Heart right ventricle (tissue), 16 donors: Measurements from ENCODE around the gene PIWIL4. TPM values are rescaled to one million over a fixed set of nuclear protein-coding genes. Genes with fewer than 3 reads are reported as not detected.

Experiments used
- ATAC-seq, 8 donors: fragments of 200-7000 bp; cut with Tn5 transposase; one replicate each; pipeline ENCODE4 v1.9.1; 2020; ENCODE audit warnings: mild to moderate bottlenecking in 8 of 8, moderate library complexity in 8 of 8, moderate number of reproducible peaks in 1 of 8
- DNase-seq, 2 donors: peaks; one replicate each; pipeline ENCODE4 v3.0.0-alpha.2; 2020
- H3K27ac ChIP-seq, 10 donors: fragments of 200-600 bp; sonication (generic) in 2 of 10; one replicate each; pipeline versions ENCODE4 v1.5.0 to v1.8.0; 2020 to 2022; ENCODE audit warnings: mild to moderate bottlenecking in 3 of 10
- H3K27me3 ChIP-seq, 7 donors: fragments of 200-600 bp; one replicate each; pipeline ENCODE4 v1.8.0; 2021 to 2022; ENCODE audit warnings: mild to moderate bottlenecking in 2 of 7
- H3K36me3 ChIP-seq, 9 donors: fragments of 200-600 bp; sonication (generic) in 1 of 9; one replicate each; pipeline versions ENCODE4 v1.5.0 to v1.8.0; 2020 to 2022; ENCODE audit warnings: mild to moderate bottlenecking in 2 of 9
- H3K4me1 ChIP-seq, 9 donors: fragments of 200-600 bp; sonication (generic) in 1 of 9; one replicate each; pipeline versions ENCODE4 v1.5.0 to v1.8.0; 2020 to 2022; ENCODE audit warnings: mild to moderate bottlenecking in 4 of 9
- H3K4me3 ChIP-seq, 10 donors: fragments of 200-600 bp; sonication (generic) in 2 of 10; one replicate each; pipeline versions ENCODE4 v1.5.0 to v1.8.0; 2020 to 2022; ENCODE audit warnings: mild to moderate bottlenecking in 7 of 10, moderate library complexity in 2 of 10
- H3K9me3 ChIP-seq, 11 donors: fragments of 200-600 bp in 10 of 11; sonication (generic) in 2 of 11; one replicate each; pipeline versions ENCODE4 v1.5.0 to v1.8.0; 2013 to 2022; ENCODE audit warnings: mild to moderate bottlenecking in 2 of 11, control low read depth in 1 of 11, moderate library complexity in 1 of 11
- CTCF ChIP-seq, 9 donors: fragments of 200-600 bp; sonication (generic) in 2 of 9; IDR thresholded peaks; one replicate each; pipeline versions ENCODE4 v1.5.0 to v1.8.0; 2021 to 2022; ENCODE audit warnings: antibody characterized with exemption in 9 of 9, mild to moderate bottlenecking in 5 of 9, moderate library complexity in 1 of 9
- WGBS, 2 donors: extraction: QIAGEN DNeasy Blood & Tissue Kit; methylation state at CpG; one replicate each; pipeline ENCODE4 v1.1.7; 2013; ENCODE audit warnings: inconsistent platforms in 1 of 2; 5-methylcytosine and 5-hydroxymethylcytosine counted together
- intact Hi-C, 10 donors: fragments of 100-400 bp; cut with DNase I; formaldehyde crosslinking; loops; one replicate each; pipeline versions ENCODE4 v1.11.1 to v1.14.2; 2022
- polyA plus RNA-seq, 2 donors: library from polyadenylated mRNA; stranded (reverse); fragments of 200-250 nt; gene quantifications; one replicate each; pipeline ENCODE4 v1.2.3, GENCODE V29; 2013
- total RNA-seq, 10 donors: library from RNA; stranded (reverse); fragmentation: NEBNext Ultra II Directional in 3 of 10; extraction: Animal tissue kit (Norgen Biotek cat#: 25700) in 3 of 10; gene quantifications; one replicate each; pipeline versions ENCODE4 v1.2.1 to v1.2.4, GENCODE V29; 2021 to 2023
- donor health status: Arrhythmogenic right ventricular cardiomyopathy.
- donor health status: ischemic (EF 13 %, LVEDD 7.1; RV severe dilation, severe dysfunction).
- donor health status: healthy with polysubstance abuse.
- donor health status: DM: no; HTN: yes; CAD: no.
- donor health status: DM: no; HTN: no; CAD: no.
- donor health status: ischemic (EF 25% LVEDD 6.9; RV normal size, moderate dysfunction).
- donor health status: ischemic (EF 25% LVEDD 5.7; RV mildly dilated, moderate dysfunction).
- donor health status: healthy.
- donor health status: DM: yes; HTN: yes; CAD: no.
- donor health status: Ischemic cardiomyopathy.
- donor health status: ischemic (EF 35%, LVEDD 5.7; RV mildly dilated, moderate dysfunction).
- donor health status: nonischemic (EF 11% LVEDD 7.7; RV severe dilation, severe dysfunction).
- donor health status: DM: yes; HTN: yes; CAD: no.
- donor health status: PGD.
- donor health status: ischemic (EF 29% LVEDD 5.4; RV normal size, mild dysfunction).
- donor health status: nonischemic (EF 23%, LVEDD 6.1; RV moderate dilation, normal function).

Gene PIWIL4
- total and polyA plus RNA-seq, 12 donors: 0.37 to 2.6 (median 1.3) TPM

- intact Hi-C loops: no loop called here
- Histone ChIP-seq H3K27me3 (no peaks in the 10 kb centered on the region), H3K9me3 (no peaks in the 10 kb centered on the region), H3K4me3 (peak overlapping the region in 9 of 10 donors; percentile 51 to 85 (median 69)), H3K4me1 (peaks cover 2 to 70% (median 30%) of the 10 kb centered on the region in 9 donors), H3K27ac (peak overlapping the region in 4 of 10 donors; percentile 93 to 99 (median 97)), H3K36me3 (peaks cover 0 to 10% (median 0%) of the 10 kb centered on the region in 9 donors)
- WGBS, 2 donors: 68 to 69% methylated on average over 54 of the region's 54 CpGs
- peak; percentile 11 to 20 for DNase-seq
- TF ChIP-seq CTCF (IDR thresholded peaks at IDR 0.05): no peak
- ATAC-seq: no peak
Observed at GRCh38 chr11:94545264-94546161, 21.7 kb upstream of the PIWIL4 start.

- Histone ChIP-seq H3K27ac (peak overlapping the region in 1 of 10 donors; percentile 99), H3K4me3 (peak overlapping the region in 7 of 10 donors; percentile 51 to 85 (median 74)), H3K4me1 (peaks cover 2 to 76% (median 30%) of the 10 kb centered on the region in 9 donors), H3K36me3 (peaks cover 0 to 10% (median 0%) of the 10 kb centered on the region in 9 donors), H3K27me3 (no peaks in the 10 kb centered on the region), H3K9me3 (no peaks in the 10 kb centered on the region)
- intact Hi-C loops: no loop called here
- DNase-seq (no peak), ATAC-seq (no peak)
- 84 to 93% methylated on average over 2 of the region's 2 CpGs for WGBS, 2 donors
- no peak for TF ChIP-seq CTCF (IDR thresholded peaks at IDR 0.05)
Observed at GRCh38 chr11:94546162-94546470, 21.1 kb upstream of the PIWIL4 start.

- no peak for DNase-seq
- Histone ChIP-seq H3K4me1 (peaks cover 2 to 76% (median 30%) of the 10 kb centered on the region in 9 donors), H3K36me3 (peaks cover 0 to 10% (median 0%) of the 10 kb centered on the region in 9 donors), H3K27me3 (no peaks in the 10 kb centered on the region), H3K4me3 (peak overlapping the region in 3 of 10 donors; percentile 10 to 85 (median 82)), H3K27ac (no peak overlapping the region), H3K9me3 (no peaks in the 10 kb centered on the region)
- no peak for TF ChIP-seq CTCF (IDR thresholded peaks at IDR 0.05)
- intact Hi-C loops: no loop called here
- 86 to 95% methylated on average over 1 of the region's 1 CpG for WGBS, 2 donors
- no peak for ATAC-seq
Observed at GRCh38 chr11:94546886-94547285, 20.3 kb upstream of the PIWIL4 start.

GRCh38 chr11:94549146-94549545 lies 18.0 kb upstream of the PIWIL4 start:
- Histone ChIP-seq H3K4me3 (no peak overlapping the region), H3K36me3 (peaks cover 0 to 10% (median 0%) of the 10 kb centered on the region in 9 donors), H3K27ac (no peak overlapping the region), H3K9me3 (no peaks in the 10 kb centered on the region), H3K4me1 (peaks cover 2 to 66% (median 26%) of the 10 kb centered on the region in 9 donors), H3K27me3 (no peaks in the 10 kb centered on the region)
- no peak for TF ChIP-seq CTCF (IDR thresholded peaks at IDR 0.05)
- intact Hi-C loops: no loop called here
- no peak for ATAC-seq
- 63 to 79% methylated on average over 5 of the region's 5 CpGs for WGBS, 2 donors
- DNase-seq: no peak
